T47D (cell line): ENCODE data around the gene VGLL4.

ENCODE experiments used
- DNase-seq, 2 experiments: peaks; one replicate each; pipeline versions ENCODE4 v3.0.0 to v3.0.0-alpha.2; 2011 to 2012; ENCODE audit warnings: low read depth in 1 of 2, low spot score in 1 of 2
- JUND ChIP-seq: IDR thresholded peaks from 2 replicates; pipeline ENCODE4 v1.6.1; 2012; ENCODE audit warnings: low read depth
- in situ Hi-C: cut with HindIII; loops from 2 replicates; pipeline ENCODE4 v1.10.0; 2016; ENCODE audit warnings: low sequenced_read_pairs, low pct_unique_long_range_greater_than_20kb

VGLL4 gene

GRCh38 chr3:11662392-11662990 lies 18.8 kb upstream of the VGLL4 start:
- peak in 1 of 2 experiments; percentile 78 for DNase-seq
- TF ChIP-seq JUND: no peak
- in situ Hi-C loops: no loop called here

DNA sequence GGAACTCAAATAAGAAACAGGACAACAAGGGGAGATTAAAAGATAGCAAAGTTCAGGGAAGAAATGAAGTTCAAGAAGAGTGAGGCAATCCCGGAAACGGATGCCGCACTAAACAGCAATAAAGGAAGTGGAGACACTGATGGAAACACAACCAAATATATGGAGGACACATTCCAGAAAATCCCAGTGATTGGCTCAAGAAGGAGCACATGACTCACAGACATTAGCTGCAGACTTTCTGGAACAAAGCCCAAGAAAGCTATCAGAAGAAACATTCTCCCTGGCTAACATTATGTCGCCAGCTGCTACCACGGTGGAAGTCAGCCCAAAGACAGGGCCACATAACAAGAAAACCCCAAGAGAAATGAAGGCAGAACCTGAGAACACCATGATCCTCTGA lies 18.1 kb upstream of the VGLL4 start:
- in situ Hi-C loops: no loop called here
- peak in 1 of 2 experiments; percentile 30 for DNase-seq
- TF ChIP-seq JUND: no peak

DNA sequence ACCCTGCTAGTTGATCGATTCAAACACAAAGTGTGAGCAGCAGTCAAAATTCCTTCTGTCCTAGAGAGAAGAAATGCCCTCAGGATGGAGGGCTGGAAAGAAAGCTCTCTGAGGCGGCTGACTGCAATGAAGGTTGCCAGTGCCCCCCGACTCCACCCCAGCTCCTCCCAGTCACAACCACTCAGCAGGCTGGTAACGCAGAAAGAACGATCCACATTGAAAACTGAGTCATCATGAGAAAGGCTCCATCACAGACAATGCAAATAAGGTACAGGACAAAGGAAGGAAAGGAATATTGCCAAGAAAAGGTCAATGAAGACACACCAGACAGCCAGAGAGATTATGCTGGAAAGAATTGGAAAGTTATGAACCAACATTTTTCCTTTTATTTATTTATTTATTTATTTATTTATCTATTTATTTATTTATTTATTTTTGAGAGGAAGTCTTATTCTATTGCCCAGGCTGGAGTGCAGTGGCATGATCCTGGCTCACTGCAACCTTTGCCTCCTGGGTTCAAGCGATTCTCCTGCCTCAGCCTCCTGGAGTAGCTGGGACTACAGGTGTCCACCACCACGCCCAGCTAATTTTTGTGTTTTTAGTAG lies 17.4 kb upstream of the VGLL4 start:
- in situ Hi-C loops: no loop called here
- TF ChIP-seq JUND: no peak
- peak in 1 of 2 experiments; percentile 22 for DNase-seq

- no peak for TF ChIP-seq JUND
- DNase-seq: peak in 1 of 2 experiments; percentile 55
- in situ Hi-C loops: no loop called here
Measured at GRCh38 chr3:11660242-11660641, 16.5 kb upstream of the VGLL4 start.

GRCh38 chr3:11658180-11658579 lies 14.5 kb upstream of the VGLL4 start:
- in situ Hi-C loops: no loop called here
- no peak for TF ChIP-seq JUND

GRCh38 chr3:11655196-11655928 lies 11.6 kb upstream of the VGLL4 start:
- in situ Hi-C loops: no loop called here

More at GRCh38 chr3:11658180-11658579, 14.5 kb upstream of the VGLL4 start:
- DNase-seq: no peak

DNA sequence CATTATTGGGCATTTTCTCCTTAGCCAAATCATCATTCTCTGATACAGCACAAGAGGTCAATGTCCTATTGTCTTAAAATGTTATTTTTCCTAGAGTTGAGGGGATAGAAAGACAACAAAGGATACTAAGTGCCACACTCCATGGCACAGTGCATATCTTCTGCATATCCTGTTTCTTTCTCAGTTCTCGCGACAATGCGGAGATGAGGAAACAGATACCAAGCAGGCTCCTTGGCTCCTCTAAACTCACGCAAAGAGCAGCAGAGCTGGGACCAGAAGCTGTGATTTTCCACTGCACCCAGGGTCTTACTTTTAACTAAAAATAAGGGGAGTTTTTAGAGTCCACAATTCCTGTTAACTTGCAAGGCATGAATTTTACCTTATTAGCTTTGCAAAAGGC lies 10.5 kb upstream of the VGLL4 start:
- no peak for TF ChIP-seq JUND
- no peak for DNase-seq
- in situ Hi-C loops: no loop called here

More at GRCh38 chr3:11655196-11655928, 11.6 kb upstream of the VGLL4 start:
- no peak for TF ChIP-seq JUND
- peak in 1 of 2 experiments; percentile 44 for DNase-seq

- DNase-seq: peak in 1 of 2 experiments; percentile 76
- TF ChIP-seq JUND: no peak
- in situ Hi-C loops: no loop called here
Measured at GRCh38 chr3:11653298-11654055, 9.8 kb upstream of the VGLL4 start.

DNA sequence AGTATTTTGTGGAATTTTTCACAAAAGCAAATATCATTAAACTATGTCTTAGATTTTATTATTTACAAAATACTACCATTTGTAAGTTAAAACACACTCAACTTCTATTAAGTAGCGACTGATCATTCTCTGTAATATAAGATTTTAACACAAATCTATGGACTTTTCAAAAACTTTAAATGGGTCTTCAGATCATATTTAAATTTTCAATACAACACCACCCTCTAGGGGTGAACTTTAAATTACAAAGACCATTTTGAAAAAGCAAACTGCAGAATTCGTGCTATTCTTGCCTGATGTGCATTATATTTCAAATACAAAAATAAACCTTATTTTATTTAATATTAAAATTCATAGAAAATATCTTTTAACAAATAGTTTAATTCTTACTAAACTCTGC lies 8.2 kb upstream of the VGLL4 start:
- in situ Hi-C loops: no loop called here
- peak in 1 of 2 experiments; percentile 46 for DNase-seq
- no peak for TF ChIP-seq JUND

DNA sequence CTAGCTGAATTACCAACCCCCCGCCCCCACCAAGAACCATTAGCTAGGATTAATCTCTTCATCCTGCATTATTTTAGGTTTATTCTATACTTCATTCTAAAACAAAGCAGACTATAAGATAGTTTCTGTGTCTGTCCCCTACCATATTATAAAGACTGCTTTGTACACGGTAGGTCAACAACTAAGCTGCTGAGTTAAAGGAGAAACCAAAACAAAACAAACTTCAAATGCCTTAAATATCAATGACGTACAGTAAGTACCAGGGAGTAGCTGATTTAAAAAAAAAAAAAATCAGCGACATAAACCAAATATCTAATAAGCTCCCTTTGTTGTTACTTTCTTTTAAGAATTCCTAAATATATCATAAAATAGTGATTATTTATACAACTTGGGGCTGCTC lies 7.8 kb upstream of the VGLL4 start:
- no peak for TF ChIP-seq JUND
- DNase-seq: no peak
- in situ Hi-C loops: no loop called here

DNA sequence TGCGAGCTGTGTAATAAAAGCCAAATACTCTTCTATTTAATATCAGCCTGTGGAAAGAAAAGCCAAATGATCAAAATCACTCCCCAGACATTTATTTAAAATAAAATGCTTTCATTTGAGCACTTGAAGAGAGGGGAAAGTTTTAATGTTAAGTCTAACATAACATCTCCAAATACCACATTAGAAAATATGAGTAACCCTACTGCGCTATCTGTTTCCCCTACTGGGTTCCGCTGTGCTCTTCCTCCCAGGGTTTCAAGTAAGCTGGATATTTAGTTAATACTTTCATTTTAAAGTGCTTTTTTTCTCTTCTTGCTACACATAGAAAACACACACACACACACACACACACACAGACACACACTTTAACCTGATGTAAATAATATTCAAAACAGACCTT lies 6.7 kb upstream of the VGLL4 start:
- in situ Hi-C loops: no loop called here
- no peak for TF ChIP-seq JUND
- DNase-seq: no peak

- in situ Hi-C loops: no loop called here
- no peak for DNase-seq
Measured at GRCh38 chr3:11648735-11649134, 5.0 kb upstream of the VGLL4 start.

More at GRCh38 chr3:11648735-11649134, 5.0 kb upstream of the VGLL4 start:
- TF ChIP-seq JUND: no peak
